Neuronal stem cell (in vitro differentiated cells): ENCODE results near the gene PRPS2.

Experiments used
- DNase-seq: peaks from one replicate; pipeline ENCODE4 v3.0.0-alpha.2; 2013; ENCODE audit warnings: low spot score
- H2AFZ ChIP-seq: one replicate; pipeline ENCODE4 v1.6.1; 2013; ENCODE audit warnings: mild to moderate bottlenecking, low read length, inconsistent platforms
- H2AK5ac ChIP-seq: 2 replicates; pipeline ENCODE4 v1.6.1; 2013; ENCODE audit warnings: low read depth, mild to moderate bottlenecking, inconsistent platforms, low read length, moderate library complexity, mixed read lengths
- H2BK120ac ChIP-seq: 2 replicates; pipeline ENCODE4 v1.6.1; 2013; ENCODE audit warnings: low read depth, mild to moderate bottlenecking, inconsistent platforms, low read length, moderate library complexity, mixed read lengths
- H2BK12ac ChIP-seq: one replicate; pipeline ENCODE4 v1.6.1; 2013; ENCODE audit warnings: low read length, inconsistent platforms
- H2BK15ac ChIP-seq: 2 replicates; pipeline ENCODE4 v1.6.1; 2013; ENCODE audit warnings: mild to moderate bottlenecking, low read length, inconsistent platforms, mixed read lengths
- H2BK5ac ChIP-seq: one replicate; pipeline ENCODE4 v1.6.1; 2013; ENCODE audit warnings: inconsistent platforms, mild to moderate bottlenecking, low read length, moderate library complexity
- H3K14ac ChIP-seq: one replicate; pipeline ENCODE4 v1.6.1; 2013; ENCODE audit warnings: low read length, inconsistent platforms
- H3K18ac ChIP-seq: 2 replicates; pipeline ENCODE4 v1.6.1; 2013; ENCODE audit warnings: low read length, inconsistent platforms
- H3K23ac ChIP-seq: 2 replicates; pipeline ENCODE4 v1.6.1; 2013; ENCODE audit warnings: low read depth, mild to moderate bottlenecking, mixed read lengths, low read length, inconsistent platforms; ENCODE audit not compliant: poor library complexity
- H3K27ac ChIP-seq: replicated peaks from 3 replicates; pipeline ENCODE4 v1.5.1; 2013; ENCODE audit warnings: low read length, inconsistent platforms
- H3K27me3 ChIP-seq, 3 experiments: 2 replicates each; pipeline ENCODE4 v1.6.1; 2013; ENCODE audit warnings: low read length in 3 of 3, mild to moderate bottlenecking in 2 of 3, inconsistent platforms in 1 of 3, low read depth in 1 of 3, mixed read lengths in 1 of 3, moderate library complexity in 1 of 3; ENCODE audit not compliant: control insufficient read depth in 3 of 3, insufficient read depth in 3 of 3
- H3K36me3 ChIP-seq, 2 donors: replicated peaks in 1 of 2; 2 replicates each; pipeline ENCODE4 v1.6.1; 2013; ENCODE audit warnings: low read length in 2 of 2; ENCODE audit not compliant: control insufficient read depth in 2 of 2, insufficient read depth in 2 of 2
- H3K4ac ChIP-seq: 2 replicates; pipeline ENCODE4 v1.6.1; 2013; ENCODE audit warnings: inconsistent platforms, mild to moderate bottlenecking, low read length, moderate library complexity
- H3K4me1 ChIP-seq, 2 donors: 1 replicate in 1 of 2; 2 replicates in 1 of 2; pipeline ENCODE4 v1.6.1; 2013; ENCODE audit warnings: low read length in 2 of 2, low read depth in 1 of 2; ENCODE audit not compliant: control insufficient read depth in 2 of 2, insufficient read depth in 1 of 2
- H3K4me2 ChIP-seq: one replicate; pipeline ENCODE4 v1.6.1; 2013; ENCODE audit warnings: mild to moderate bottlenecking, low read length, inconsistent platforms; ENCODE audit not compliant: insufficient read depth, poor library complexity, severe bottlenecking
- H3K4me3 ChIP-seq, 2 donors: 2 replicates each; pipeline ENCODE4 v1.5.1; 2013; ENCODE audit warnings: low read length in 2 of 2, mild to moderate bottlenecking in 2 of 2, inconsistent platforms in 1 of 2, moderate library complexity in 1 of 2
- H3K79me1 ChIP-seq: one replicate; pipeline ENCODE4 v1.6.1; 2013; ENCODE audit warnings: low read depth, mild to moderate bottlenecking, inconsistent platforms, low read length, moderate library complexity
- H3K9ac ChIP-seq: one replicate; pipeline ENCODE4 v1.6.1; 2013; ENCODE audit warnings: mild to moderate bottlenecking, low read depth, low read length, inconsistent platforms; ENCODE audit not compliant: poor library complexity
- H3K9me3 ChIP-seq, 2 donors: replicated peaks in 1 of 2; 2 replicates each; pipeline versions ENCODE3 to v1.6.1; 2013; ENCODE audit warnings: low read length in 2 of 2, mild to moderate bottlenecking in 2 of 2, inconsistent platforms in 1 of 2, low read depth in 1 of 2, mixed read lengths in 1 of 2, moderate library complexity in 1 of 2; ENCODE audit not compliant: control insufficient read depth in 2 of 2, insufficient read depth in 1 of 2
- H4K8ac ChIP-seq: one replicate; pipeline ENCODE4 v1.6.1; 2013; ENCODE audit warnings: low read depth, mild to moderate bottlenecking, inconsistent platforms, low read length, moderate library complexity
- H4K91ac ChIP-seq: one replicate; pipeline ENCODE4 v1.6.1; 2013; ENCODE audit warnings: low read length, low read depth, mild to moderate bottlenecking, inconsistent platforms; ENCODE audit not compliant: poor library complexity
- WGBS, 2 donors: extraction: QIAGEN DNeasy Blood & Tissue Kit; methylation state at CpG; one replicate each; pipeline ENCODE4 v1.1.7; 2013; ENCODE audit warnings: missing lambda C conversion rate in 2 of 2, mixed read lengths in 1 of 2; ENCODE audit not compliant: insufficient read length in 2 of 2, insufficient replicate concordance in 1 of 2; ENCODE audit errors: extremely low coverage in 2 of 2; 5-methylcytosine and 5-hydroxymethylcytosine counted together

PRPS2 gene

DNA sequence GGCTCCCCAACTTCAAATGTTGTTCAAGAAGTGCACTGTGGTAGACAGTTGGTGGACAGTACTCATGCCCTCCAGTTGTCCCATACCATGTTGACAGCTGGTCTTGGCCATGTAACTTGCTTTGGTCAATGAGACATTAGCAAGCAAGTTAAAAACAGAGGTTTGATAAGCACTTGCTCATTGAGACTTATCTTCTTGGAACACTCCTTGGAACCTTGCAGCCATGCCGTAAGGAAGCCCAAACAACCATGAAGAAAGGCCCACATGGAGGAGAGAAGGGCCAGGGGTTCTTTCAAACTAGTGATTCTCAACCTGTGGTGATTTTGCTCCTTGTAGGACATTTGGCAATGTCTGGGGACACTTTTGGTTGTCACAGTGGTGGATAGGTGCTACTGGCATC, 2.6 kb upstream of the PRPS2 start:
- no peak overlapping the region for H3K18ac ChIP-seq
- no peak overlapping the region for H2BK12ac ChIP-seq
- H3K14ac ChIP-seq, result no peak overlapping the region
- no peak overlapping the region for H3K9ac ChIP-seq
- peaks cover 0 to under 1% of the 10 kb centered on the region in 2 donors for H3K9me3 ChIP-seq
- no peak for DNase-seq
- H3K79me1 ChIP-seq, result no peaks in the 10 kb centered on the region
- no peak overlapping the region for H2BK5ac ChIP-seq
- H3K4me2 ChIP-seq, result no peak overlapping the region
- no peak overlapping the region for H2BK15ac ChIP-seq
- no peak overlapping the region for H2AFZ ChIP-seq
- H3K23ac ChIP-seq, result no peak overlapping the region
- H4K91ac ChIP-seq, result no peak overlapping the region
- no peak overlapping the region for H3K4ac ChIP-seq
- no peaks in the 10 kb centered on the region for H3K4me1 ChIP-seq
- no CpG with 5 or more reads among the region's 1 CpG for WGBS, 2 donors
- H2AK5ac ChIP-seq, result no peak overlapping the region
- no peak overlapping the region for H4K8ac ChIP-seq
- H2BK120ac ChIP-seq, result no peak overlapping the region
- H3K27ac ChIP-seq, result no peak overlapping the region
- H3K36me3 ChIP-seq, result no peaks in the 10 kb centered on the region
- H3K27me3 ChIP-seq, result peaks cover 0 to 16% (median 3%) of the 10 kb centered on the region in 3 experiments
- no peak overlapping the region for H3K4me3 ChIP-seq

DNA sequence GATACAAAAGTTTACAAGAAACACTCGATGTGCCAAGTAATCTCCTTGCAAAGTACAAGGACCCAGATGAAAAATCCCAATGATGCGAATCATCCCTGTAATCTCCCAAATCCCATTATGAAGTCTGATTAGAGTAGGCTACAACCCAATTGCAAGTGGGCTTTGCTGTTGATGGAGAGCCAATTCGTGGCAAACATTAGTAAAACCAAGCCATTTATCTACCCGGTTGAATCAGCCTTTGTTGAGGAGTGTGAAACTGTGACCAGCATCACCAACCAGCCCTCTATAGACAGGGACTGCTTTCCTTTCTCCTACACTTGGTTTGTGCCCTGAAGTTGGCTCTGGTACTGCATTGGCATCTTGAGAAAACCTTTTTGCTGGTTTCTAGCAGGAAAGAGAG, 1.2 kb upstream of the PRPS2 start:
- no peak for DNase-seq
- H3K27ac ChIP-seq, result no peak overlapping the region
- H3K4me2 ChIP-seq, result no peak overlapping the region
- H3K14ac ChIP-seq, result no peak overlapping the region
- no peak overlapping the region for H3K18ac ChIP-seq
- no peak overlapping the region for H2BK120ac ChIP-seq
- H3K23ac ChIP-seq, result no peak overlapping the region
- H4K91ac ChIP-seq, result no peak overlapping the region
- no peak overlapping the region for H3K9ac ChIP-seq
- H3K9me3 ChIP-seq, result peaks cover 0 to 4% of the 10 kb centered on the region in 2 donors
- H2AFZ ChIP-seq, result no peak overlapping the region
- no peaks in the 10 kb centered on the region for H3K79me1 ChIP-seq
- H3K36me3 ChIP-seq, result peaks cover 0 to 2% of the 10 kb centered on the region in 2 donors
- H3K4me1 ChIP-seq, result no peaks in the 10 kb centered on the region
- H3K27me3 ChIP-seq, result peaks cover 0 to 13% (median 3%) of the 10 kb centered on the region in 3 experiments
- no peak overlapping the region for H2BK12ac ChIP-seq
- no peak overlapping the region for H2BK5ac ChIP-seq
- H2BK15ac ChIP-seq, result no peak overlapping the region
- no CpG with 5 or more reads among the region's 4 CpGs for WGBS, 2 donors
- no peak overlapping the region for H3K4me3 ChIP-seq
- H2AK5ac ChIP-seq, result no peak overlapping the region
- H3K4ac ChIP-seq, result no peak overlapping the region
- H4K8ac ChIP-seq, result no peak overlapping the region

DNA sequence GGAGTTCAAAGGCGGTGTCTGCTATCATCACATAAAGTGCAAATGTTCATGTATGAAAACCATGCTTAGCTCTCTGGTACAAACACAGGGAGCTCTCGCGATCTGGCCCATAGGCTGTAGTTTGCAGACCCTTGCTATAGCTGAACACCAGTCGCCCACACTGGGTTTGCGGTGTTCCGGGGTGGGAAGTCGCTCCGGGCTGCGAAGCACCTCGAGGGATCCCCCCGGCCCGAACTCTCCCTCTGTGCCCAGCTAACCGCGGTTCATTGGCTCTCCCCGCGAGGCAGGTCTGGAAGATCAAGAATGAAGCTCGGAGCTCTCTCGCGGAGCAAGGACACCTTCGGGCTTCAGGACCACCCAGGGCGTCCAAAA, 341 bp upstream of the PRPS2 start:
- Histone ChIP-seq H4K8ac (no peak overlapping the region), H3K4me2 (peak overlapping the region; percentile 54), H3K18ac (peak overlapping the region; percentile 83), H2BK15ac (no peak overlapping the region), H3K14ac (no peak overlapping the region), H3K9ac (peak overlapping the region; percentile 21), H3K79me1 (no peaks in the 10 kb centered on the region), H2BK12ac (no peak overlapping the region), H3K4me1 (no peaks in the 10 kb centered on the region), H2AK5ac (no peak overlapping the region), H3K4ac (no peak overlapping the region), H3K9me3 (peaks cover 0 to 4% of the 10 kb centered on the region in 2 donors), H4K91ac (no peak overlapping the region), H2AFZ (peak overlapping the region; percentile 93), H3K27ac (no peak overlapping the region), H3K23ac (no peak overlapping the region), H3K4me3 (peak overlapping the region; percentile 63 to 97), H2BK120ac (no peak overlapping the region), H3K36me3 (peaks cover 0 to 5% of the 10 kb centered on the region in 2 donors), H2BK5ac (no peak overlapping the region), H3K27me3 (peaks cover 0 to 13% (median 3%) of the 10 kb centered on the region in 3 experiments)
- no peak for DNase-seq
- no CpG with 5 or more reads among the region's 21 CpGs for WGBS, 2 donors

DNA sequence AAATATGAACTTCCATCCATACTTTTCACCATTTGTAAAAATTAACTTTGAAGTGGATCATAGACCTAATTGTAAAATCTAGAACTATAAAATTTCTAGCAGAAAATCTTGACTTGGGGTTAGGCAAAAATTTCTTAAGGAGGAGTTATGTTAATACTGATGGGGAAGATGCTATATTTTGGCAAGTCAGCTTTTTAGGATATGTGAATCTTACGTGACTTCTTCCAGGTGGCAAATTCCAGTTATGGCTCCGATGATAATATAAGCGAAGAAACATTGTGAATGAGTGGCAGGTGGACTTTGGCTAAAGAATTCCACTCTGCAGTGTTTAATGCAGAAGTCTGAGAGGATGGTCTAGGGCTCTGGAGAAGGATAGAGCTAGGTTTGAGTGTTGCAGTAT, 1.5 kb downstream of the PRPS2 start:
- Histone ChIP-seq H3K14ac (no peak overlapping the region), H2AK5ac (no peak overlapping the region), H3K27me3 (peaks cover 0 to 13% (median 3%) of the 10 kb centered on the region in 3 experiments), H3K23ac (no peak overlapping the region), H3K4me1 (no peaks in the 10 kb centered on the region), H2BK12ac (no peak overlapping the region), H3K79me1 (no peaks in the 10 kb centered on the region), H3K9ac (no peak overlapping the region), H3K4ac (no peak overlapping the region), H3K4me3 (no peak overlapping the region), H4K91ac (no peak overlapping the region), H3K18ac (no peak overlapping the region), H2BK120ac (no peak overlapping the region), H2BK5ac (no peak overlapping the region), H3K27ac (no peak overlapping the region), H3K36me3 (peaks cover 0 to 5% of the 10 kb centered on the region in 2 donors), H2BK15ac (no peak overlapping the region), H4K8ac (no peak overlapping the region), H2AFZ (no peak overlapping the region), H3K4me2 (no peak overlapping the region), H3K9me3 (peaks cover 0 to 4% of the 10 kb centered on the region in 2 donors)
- WGBS, 2 donors, result no CpG with 5 or more reads among the region's 3 CpGs
- no peak for DNase-seq
